HG02571 (cell line): ENCODE measurements around the gene ZBTB48.

Experiments
- ATAC-seq: cut with Tn5 transposase; IDR thresholded peaks from one replicate; pipeline ENCODE4 v1.9.1; 2021; ENCODE audit warnings: mild to moderate bottlenecking, moderate library complexity; ENCODE audit not compliant: unreplicated experiment

Gene ZBTB48

DNA sequence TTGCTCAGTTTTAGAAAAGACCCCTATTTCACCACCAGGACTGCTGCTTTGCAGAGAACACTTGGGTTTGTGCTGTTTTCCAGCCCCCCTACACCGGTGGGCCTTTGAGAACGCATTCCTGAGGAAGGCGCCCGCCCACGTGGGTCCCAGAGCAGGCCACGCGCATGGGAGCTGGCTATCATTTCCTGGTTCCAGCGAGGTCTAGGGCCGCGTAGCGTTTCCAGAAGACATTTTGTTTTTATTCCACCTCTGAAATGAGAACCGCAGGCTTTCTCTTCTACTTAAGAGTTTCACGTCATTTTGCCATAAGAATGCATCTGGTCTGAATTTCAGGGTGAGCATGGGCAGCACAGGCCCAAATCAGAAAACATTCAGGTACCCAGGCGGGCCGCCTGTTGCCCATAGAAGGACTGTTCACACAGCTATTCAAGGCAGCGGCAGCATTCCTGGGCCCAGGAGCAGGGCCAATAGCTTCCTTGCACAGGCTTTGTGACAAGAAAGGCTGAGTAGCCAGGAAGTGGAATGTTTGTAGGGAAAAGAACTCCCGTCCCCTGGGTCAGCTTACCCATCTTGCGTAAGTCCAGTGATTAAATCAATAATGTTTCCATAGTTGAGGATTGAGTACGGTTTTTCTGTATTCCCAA is 24.2 kb downstream of the ZBTB48 start:
- ATAC-seq: no peak

DNA sequence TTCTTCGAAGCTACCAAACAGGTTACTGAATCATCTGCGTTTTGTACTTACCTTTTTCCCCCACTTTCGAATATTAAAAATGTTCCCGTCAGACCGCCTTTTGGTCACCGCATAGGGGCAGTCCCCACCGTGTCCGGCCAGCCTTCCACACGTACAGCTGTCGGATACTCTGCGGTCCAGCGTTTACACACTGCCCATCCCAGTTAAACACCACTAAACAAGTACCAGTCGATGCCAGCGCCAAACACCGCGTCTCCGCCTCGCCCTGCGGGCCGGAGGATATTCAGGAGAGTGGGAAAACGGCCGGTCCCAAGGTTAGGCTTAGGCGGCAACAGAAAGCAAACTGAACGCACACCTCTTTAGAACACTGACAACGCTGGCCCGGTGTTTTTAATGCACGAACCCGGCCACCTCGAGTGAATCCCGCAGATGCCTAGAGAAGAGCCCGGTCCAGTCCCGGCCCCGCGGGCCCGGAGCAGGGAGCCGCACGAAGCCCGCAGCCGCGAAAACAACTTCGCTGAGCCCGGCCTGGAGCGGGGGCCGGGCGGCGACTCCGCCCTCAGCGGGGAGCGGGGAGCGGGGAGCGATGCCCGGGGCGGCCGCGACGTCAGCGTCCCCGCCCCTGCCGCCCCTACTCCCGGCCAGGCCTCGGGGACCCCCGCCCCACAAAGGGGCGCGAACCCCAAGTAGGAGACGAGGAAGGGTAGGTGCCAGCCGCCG is 33.0 kb downstream of the ZBTB48 start:
- peak; percentile 30 for ATAC-seq

DNA sequence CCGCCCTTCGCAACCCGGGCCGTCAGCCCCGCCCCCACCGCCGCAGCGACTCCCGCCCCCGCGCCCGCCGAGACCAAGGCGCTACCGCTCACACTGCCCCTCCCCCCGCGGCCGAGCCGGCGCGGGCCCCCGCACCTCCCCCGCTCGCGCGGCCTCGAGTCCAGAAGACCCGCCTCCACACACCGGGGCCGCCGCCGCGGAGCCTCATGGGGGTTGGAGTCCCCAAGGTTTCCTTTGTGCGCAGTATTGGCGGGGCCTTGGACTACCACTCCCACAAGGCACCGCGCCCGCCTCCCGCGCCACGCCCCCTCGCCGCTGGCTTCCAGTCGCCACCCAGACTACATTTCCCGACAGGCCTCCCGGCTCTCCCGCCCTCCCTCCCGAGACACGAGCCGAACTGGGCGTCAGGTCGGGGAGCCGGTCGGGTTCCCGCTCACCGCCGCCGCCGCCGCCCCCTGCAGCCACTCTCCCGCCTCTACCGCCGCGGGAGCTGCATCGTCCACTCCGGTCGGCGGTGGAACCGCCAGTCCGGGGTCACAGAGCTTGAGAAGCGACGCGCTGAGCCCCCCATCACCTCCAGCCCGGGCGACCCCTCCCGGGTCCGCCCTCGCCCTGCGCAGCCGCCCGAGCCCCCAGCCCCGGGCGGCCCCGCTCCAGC is 33.7 kb downstream of the ZBTB48 start, which contains the start of gene PHF13:
Gene PHF13 (plus strand): TSS at position 371 of the 658 bp plus-strand sequence. CDS start 336 bp downstream, outside the sequence.
- ATAC-seq: peak; percentile 85

DNA sequence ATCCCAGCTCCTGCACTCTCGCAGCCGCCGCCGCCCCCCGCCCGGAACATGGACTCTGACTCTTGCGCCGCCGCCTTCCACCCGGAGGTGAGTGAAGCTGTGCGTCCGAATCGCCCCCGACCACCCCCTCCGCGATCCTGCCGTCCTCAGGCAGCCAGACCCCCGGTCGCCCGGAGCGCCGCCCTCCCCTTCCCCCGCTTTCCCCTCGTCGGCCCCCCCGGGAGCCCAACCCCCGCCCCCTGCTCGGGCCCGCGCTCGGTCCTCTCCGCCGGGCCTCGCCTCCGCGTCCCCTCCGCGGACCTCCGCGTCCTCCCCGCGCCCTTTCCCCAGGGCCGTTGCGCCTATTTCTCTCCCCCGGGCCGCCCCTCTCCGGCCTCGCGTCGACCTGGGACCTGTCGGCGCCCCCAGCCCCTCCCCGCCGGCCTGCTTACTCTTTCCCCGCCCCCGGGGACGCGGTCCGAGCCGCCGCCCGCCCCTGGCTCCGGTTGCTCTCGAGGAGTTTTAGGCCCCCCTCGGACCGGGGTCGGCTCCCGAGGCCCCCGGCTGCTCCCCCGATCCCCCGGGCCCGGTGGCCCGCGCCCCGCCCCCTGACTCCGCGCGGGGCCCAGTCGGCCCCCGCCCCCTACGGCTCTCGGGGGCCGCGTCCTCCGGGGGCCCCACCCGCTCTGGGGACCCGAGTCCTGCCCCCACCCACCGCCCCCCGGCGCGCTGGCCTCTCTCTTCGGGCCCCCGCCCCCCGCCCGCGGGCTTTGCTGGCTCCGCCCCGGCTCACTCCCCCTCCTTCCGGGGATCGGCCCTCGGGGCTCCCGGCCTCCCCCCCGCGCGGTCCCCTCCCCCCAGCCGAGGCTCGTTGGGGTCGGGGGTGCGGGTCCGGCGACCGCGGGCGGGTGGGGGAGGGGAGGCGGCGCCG is 34.5 kb downstream of the ZBTB48 start:
- no peak for ATAC-seq

DNA sequence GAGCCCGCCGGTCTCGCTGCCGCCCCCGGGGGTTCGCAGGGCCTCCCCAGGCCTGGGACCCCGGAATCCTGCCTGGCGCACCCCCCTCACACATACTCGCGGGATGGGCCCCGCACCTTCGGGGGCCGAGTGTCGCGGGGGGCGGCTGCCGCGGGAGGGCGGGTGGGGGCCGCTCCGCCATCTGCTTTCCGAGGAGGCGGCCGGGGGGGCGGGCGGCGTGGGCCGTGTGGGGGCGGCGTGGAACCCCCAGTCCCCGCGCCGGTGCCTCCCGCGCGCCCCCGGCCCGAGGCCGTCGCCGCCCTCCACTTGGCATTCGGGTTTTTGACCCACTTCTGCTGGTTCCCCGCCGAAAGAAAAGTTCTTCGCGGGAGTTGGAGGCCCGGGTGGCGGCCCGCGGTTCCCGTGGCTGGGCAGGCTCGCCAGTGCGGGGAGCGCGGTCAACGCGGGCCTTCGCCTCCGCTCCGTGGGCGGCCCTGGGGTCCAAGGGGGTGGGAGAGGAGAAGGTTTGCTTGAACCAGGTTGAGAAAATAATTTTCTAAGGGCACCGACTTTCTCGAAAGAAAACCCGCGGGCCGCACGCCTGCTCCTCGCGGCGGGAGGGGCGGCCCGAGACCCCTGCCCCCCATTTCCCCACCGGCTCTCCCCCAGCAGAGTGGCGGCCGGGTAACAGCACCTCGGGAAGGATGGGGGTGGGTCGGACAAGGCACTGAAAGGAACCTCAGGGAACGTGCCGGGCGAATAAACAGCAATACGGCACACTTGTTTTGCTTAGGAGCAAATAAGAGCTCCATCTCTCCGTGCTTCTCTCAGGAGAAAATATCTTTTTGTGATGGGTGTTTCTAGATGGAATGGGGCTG is 35.4 kb downstream of the ZBTB48 start:
- no peak for ATAC-seq

DNA sequence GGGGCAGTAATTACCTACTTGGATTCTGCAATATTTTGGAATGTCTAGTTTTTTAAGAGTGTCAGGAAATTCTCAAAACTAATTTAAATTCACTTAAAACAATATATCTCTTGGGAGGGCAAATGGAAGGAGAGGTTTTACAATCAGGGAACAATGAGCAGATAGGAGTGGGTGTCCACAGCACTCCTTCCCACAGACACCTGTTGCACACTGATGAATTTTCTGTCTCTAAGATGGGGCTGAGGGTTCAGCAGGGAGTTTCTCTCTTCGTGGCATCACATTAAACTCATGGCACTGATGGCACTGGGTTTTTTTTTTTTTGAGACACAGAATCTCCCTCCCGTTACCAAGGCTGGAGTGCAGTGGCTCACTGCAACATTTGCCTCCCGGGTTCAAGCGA is 39.3 kb downstream of the ZBTB48 start:
- no peak for ATAC-seq

DNA sequence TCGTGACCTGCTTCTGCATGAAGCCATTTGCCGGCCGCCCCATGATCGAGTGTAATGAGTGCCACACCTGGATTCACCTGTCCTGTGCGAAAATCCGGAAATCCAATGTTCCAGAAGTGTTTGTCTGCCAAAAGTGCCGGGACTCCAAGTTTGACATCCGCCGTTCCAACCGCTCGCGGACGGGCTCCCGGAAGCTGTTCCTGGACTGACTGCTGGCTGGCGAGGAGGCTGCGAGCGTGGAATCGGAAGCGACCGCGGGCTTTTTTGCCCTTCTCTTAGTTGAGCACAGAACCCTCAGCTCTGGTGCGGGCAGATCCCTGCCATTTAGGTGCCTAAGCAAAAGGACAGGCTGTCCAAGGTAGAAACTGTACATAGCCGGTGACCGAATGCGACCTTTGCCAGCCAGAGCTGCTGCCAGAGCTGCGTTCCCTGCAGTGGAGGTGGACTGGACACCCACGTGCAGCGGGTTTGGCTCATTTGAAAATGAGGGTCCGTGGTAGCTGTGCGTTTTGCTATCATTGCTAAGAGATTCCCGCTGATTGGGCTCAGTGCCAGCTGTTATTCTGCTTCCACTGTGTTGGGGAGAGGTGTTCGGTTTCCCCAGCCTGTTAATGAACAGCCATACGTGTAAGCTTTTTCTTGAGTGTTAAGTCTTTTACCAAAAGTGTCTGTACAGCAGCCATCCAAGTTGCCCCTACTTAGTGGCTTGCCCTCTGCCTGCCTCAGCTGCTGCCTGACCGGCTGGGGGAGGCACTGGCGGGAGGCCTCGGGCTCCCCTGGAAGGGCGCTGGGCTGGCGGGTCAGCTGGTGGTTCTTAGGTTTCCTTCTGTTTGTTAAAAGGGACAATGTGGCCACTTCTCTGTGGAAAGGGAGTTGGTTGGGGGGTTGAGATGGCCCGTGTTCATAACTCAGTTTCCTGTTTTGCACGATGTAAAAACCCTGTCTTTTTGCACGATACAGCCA is 41.9 kb downstream of the ZBTB48 start:
- ATAC-seq: no peak

DNA sequence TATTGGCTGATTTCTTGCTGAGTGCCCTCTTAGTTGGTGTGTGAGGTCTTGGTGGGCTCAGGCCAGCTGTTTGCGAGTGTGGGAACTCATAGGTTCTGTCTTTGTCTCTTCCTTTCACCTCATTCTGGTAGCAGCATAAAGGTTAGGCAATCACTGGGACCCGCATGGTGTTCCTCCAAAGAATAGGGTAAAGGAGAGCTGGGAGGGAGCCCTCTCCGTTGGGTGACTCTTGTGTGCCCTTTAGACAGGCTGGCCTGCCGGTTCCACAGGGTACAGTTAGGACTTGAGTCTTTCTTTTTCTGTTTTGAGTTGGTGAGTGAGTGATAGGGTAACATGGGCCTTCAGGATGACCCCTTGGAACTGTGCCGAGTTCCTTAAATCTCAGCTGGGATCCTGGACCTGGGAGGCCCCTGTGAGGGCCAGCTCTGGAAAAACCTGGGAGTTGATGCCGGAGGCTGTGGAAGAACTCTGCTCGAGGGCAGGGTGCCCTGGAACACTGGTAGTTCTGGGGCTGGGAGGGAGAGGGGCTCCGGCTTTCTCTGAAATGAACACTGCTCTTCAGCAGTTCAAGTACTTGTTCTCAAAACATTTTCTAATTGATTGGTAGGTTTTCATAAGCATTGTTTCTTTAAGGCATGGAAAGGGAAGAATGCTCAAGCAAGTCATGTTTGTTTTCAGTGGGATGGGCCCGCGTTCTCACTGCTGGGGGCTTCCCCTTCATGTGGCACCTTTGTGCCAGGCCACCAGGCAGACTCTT is 42.8 kb downstream of the ZBTB48 start:
- no peak for ATAC-seq

DNA sequence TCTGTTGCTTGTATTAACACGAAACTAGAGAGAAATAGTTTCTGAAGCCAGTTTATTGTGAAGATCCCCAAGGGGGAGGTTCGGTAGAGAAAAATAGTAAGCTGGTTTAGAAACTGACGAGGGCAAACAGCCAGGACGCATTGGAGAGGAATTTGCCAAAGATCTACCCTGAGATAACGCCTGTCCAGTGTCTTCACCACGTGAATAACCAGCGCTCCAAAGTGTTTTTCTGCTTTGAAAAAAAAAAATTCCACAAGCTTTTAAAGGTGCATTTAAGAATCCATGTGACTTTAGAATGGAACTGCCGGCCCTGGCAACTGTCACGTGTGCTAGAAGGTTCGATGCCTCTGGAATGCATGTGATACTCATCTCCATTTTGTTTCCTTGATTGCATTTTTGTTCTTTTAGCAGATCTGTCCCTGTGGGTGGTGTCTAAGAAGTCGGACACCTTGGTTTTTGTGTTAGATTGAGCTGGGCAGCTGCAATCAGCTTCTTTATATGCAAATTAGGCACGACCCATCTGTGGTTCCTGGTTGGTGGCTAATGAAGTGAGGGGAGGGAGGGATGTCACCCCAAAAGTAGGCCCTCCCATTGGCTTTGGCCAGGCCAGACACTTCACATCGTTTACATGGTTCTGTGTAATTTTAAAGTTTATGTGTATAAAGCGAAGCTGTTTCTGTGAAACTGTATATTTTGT is 43.6 kb downstream of the ZBTB48 start:
- ATAC-seq: no peak

DNA sequence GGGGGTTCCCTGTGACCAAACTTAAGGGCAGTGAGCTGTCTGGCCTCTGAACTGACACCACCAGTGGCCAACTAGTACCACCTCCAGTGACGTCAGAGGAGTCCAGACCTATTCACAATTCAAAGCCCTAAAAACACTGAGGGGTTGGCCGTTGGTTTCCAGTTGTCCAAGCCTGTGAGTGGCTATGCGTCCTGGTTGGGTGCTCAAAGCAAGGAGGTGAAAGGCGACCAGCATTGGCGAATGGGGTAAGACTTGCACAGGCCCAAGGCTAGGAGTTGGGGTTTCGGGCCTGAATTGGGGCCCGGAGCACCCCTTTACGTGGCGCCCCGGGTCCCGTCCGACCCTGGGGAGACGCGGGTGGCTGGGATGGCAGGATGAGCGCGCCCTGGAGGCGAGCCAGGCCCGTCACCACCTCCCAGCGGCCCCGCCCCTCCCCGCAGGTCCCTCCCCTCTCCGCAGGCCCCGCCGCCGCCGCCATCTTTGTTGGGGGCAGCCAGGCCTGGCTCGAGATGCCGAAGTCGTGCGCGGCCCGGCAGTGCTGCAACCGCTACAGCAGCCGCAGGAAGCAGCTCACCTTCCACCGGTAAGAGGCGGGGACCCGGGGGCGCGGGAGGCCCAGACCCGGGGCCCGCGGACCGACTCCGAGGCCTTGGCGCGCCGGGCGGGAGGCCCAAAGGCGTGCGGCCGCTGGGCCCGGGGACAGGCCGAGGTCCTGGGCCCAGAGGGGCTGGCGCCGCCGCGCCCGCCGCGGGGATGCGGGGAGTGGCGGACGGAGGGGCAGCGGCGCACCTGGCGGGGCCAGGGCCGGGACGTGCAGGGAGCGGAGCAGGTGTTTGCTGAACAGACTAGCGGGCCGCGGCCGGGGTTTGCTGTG is 45.2 kb downstream of the ZBTB48 start, which contains the start of gene THAP3:
Gene THAP3 (plus strand): TSS at position 159 of the 874 bp plus-strand sequence. CDS start 351 bp downstream, at position 510.
- ATAC-seq: peak; percentile 79

DNA sequence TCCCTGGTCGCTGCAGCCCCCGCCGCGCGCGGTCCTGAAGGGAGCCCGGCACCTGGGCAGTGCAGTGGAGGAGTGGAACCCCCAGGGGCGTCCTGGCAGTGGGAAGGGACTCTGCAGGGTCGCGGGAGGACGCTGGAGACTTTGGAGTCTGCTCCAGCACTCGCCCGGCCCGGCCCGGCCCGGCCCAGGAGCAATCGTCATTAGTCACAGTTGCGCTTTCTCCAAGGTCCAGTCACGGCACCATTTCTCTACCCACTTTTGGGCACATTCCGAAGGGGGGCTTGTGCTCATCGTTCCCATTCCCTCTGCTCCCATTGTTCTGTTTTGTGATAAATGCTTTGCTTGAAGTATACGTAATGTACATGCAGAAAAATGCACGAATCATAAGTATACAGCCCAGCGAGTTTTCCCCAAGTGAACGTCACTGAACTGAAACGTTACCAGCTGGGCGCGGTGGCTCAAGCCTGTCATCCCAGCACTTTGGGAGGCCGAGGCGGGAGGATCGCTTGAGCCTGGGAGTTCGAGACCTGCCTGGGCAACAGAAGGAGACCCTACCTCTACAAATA is 45.9 kb downstream of the ZBTB48 start:
- peak; percentile 22 for ATAC-seq

DNA sequence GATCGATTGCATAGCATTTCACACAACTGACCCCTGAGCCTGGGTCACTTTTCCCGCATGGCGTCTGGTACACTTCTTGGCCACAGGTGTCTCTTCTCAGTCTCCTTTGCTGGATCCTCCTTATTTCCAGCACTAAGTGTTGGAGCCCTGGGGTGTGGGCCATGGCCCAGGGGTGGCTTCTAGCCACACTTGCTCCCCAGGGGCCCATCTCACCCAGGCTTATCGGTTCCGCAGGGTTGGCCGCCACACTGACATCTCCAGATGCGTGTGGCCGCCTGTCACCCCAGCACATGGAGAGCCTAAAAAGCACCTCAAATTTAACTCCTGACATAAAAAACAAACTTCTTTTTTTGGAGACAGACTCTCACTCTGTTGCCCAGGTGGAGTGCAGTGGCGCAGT is 47.2 kb downstream of the ZBTB48 start:
- no peak for ATAC-seq

DNA sequence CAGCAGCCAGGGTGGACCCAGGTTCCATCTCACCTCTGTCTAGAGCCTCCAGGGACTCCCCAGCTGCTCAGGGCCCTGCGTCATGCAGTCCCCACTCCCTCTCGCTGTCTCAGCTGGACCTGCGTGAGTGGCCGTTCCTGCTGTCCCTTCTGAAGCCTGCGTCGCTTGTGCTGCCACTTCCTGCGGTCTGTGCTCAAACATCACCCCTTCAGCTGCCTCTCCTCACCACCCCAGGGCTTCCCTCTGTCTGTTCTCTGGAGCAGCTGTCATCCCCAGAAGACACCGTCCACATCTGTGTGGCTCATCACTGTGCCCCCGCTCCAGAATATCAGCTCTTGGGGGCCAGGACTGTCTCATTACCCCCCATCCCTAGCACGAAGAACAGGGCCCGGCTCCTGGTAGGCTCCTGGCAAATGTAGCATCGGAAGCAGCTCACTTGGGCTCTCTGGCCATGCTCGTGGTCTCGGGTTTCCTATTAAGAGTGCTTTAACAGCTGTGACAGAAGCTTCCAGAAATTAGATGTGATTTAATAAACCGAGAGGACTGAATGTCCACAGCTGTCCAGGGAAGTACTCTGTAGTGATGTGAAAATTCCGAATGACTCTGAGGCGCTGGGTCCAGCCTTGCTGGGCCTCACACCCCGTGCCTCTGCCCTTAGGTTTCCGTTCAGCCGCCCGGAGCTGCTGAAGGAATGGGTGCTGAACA is 48.2 kb downstream of the ZBTB48 start:
- no peak for ATAC-seq

DNA sequence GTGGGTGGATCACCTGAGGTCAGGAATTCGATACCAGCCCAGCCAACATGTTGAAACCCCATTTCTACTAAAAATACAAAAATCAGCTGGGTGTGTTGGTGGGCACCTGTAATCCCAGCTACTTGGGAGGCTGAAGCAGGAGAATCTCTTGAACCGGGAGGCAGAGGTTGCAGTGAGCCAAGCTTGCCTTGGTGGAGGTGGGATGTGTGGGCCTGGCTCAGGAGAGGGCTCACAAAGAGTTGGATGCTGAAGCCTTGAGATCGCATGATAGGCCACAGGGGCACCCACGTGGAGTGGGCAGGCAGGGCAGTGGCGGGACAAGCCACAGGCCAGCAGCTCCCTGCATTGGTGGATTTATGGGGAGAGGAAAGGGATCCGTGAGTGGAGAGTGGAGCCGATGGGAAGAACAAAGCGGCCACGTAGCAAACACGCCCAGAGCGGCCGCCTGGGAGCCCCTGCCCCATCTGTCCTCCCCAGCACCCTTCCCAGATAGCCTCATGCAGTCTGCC is 49.2 kb downstream of the ZBTB48 start:
- no peak for ATAC-seq

DNA sequence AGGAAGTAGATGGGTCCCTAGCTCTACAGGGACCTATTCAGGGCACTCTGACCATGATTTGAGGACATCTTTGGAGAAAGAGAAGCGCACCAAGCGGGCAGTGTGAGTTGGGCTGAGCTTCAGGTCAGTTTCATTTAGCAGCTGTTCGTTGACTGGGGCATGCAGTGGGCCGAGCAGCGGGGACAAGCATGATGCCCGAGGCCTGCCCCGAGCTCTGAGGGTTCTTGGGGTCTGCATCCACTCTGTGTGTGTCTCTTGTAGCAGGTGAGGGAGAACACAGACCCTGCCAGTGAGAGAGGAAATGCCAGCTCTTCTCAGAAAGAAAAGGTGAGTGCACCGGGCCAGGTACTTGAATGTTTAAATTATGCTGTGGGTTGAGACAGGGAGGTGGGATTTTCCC is 50.2 kb downstream of the ZBTB48 start:
- no peak for ATAC-seq
